ENCODE results near the gene PCSK5.

GRCh38 chr9:76198336-76198735 lies 307.9 kb downstream of the PCSK5 start:
- TF ChIP-seq, protein P1, sequence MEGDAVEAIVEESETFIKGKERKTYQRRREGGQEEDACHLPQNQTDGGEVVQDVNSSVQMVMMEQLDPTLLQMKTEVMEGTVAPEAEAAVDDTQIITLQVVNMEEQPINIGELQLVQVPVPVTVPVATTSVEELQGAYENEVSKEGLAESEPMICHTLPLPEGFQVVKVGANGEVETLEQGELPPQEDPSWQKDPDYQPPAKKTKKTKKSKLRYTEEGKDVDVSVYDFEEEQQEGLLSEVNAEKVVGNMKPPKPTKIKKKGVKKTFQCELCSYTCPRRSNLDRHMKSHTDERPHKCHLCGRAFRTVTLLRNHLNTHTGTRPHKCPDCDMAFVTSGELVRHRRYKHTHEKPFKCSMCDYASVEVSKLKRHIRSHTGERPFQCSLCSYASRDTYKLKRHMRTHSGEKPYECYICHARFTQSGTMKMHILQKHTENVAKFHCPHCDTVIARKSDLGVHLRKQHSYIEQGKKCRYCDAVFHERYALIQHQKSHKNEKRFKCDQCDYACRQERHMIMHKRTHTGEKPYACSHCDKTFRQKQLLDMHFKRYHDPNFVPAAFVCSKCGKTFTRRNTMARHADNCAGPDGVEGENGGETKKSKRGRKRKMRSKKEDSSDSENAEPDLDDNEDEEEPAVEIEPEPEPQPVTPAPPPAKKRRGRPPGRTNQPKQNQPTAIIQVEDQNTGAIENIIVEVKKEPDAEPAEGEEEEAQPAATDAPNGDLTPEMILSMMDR (IDR thresholded peaks at IDR 0.05): no peak
- TF ChIP-seq EZH2 (IDR thresholded peaks at IDR 0.05; ENCODE audit: borderline replicate concordance, insufficient read depth, low read depth, low read length, poor library complexity, severe bottlenecking): no peak
